Tibial nerve (tissue), 4 donors: ENCODE results near the gene CNPY1. TPM values are rescaled to one million over a fixed set of nuclear protein-coding genes. Genes with fewer than 3 reads are reported as not detected.

Experiments
- DNase-seq, 2 donors: peaks; one replicate each; pipeline ENCODE4 v3.0.0-alpha.2; 2019; ENCODE audit warnings: low spot score in 2 of 2
- H3K27ac ChIP-seq, 4 donors: fragments of 200-600 bp; sonication (generic) in 3 of 4; one replicate each; pipeline ENCODE4 v1.5.1; 2017 to 2019; ENCODE audit warnings: mild to moderate bottlenecking in 1 of 4
- H3K27me3 ChIP-seq, 2 donors: fragments of 200-600 bp; sonication (generic) in 1 of 2; one replicate each; pipeline versions ENCODE4 v1.5.1 to v1.6.0; 2017 to 2019
- H3K36me3 ChIP-seq, 3 donors: fragments of 200-600 bp; sonication (generic); one replicate each; pipeline ENCODE4 v1.5.1; 2018 to 2019
- H3K4me1 ChIP-seq, 4 donors: fragments of 200-600 bp; sonication (generic) in 3 of 4; one replicate each; pipeline ENCODE4 v1.5.1; 2017 to 2019
- H3K4me3 ChIP-seq, 4 donors: fragments of 200-600 bp; sonication (generic) in 3 of 4; one replicate each; pipeline ENCODE4 v1.5.1; 2017 to 2019; ENCODE audit warnings: mild to moderate bottlenecking in 1 of 4, moderate library complexity in 1 of 4
- H3K9me3 ChIP-seq, 4 donors: fragments of 200-600 bp; sonication (generic) in 3 of 4; one replicate each; pipeline ENCODE4 v1.5.1; 2017 to 2019
- EP300 ChIP-seq, 2 donors: sonication (generic); formaldehyde crosslinking; IDR thresholded peaks; one replicate each; pipeline ENCODE4 v1.6.1; 2017; ENCODE audit warnings: antibody characterized with exemption in 2 of 2, mild to moderate bottlenecking in 1 of 2
- POLR2A ChIP-seq, 2 donors: fragments of 450-650 bp; IDR thresholded peaks; one replicate each; pipeline ENCODE4 v1.6.1; 2017; ENCODE audit warnings: antibody characterized with exemption in 2 of 2, mild to moderate bottlenecking in 2 of 2, moderate library complexity in 2 of 2
- WGBS, 2 donors: methylation state at CpG; one replicate each; pipeline ENCODE4 v1.1.5; 2018; 5-methylcytosine and 5-hydroxymethylcytosine counted together
- total RNA-seq, 4 donors: library from RNA; depleted of rRNA; stranded (reverse); fragments of >200 nt; gene quantifications; one replicate each; pipeline ENCODE4 v1.1.0, GENCODE V29; 2016
- TF ChIP-seq, protein P1 (sequence below), 5 experiments: fragments of 200-600 bp in 3 of 5; fragments of 450-650 bp in 2 of 5; sonication (generic) in 3 of 5; IDR thresholded peaks; one replicate each; pipeline ENCODE4 v1.5.1; 2016 to 2019; ENCODE audit warnings: antibody characterized with exemption in 5 of 5, mild to moderate bottlenecking in 3 of 5, moderate library complexity in 2 of 5

Gene CNPY1
- total RNA-seq, 4 donors from 2014 or later = 0.30 TPM; not detected in 3

DNA sequence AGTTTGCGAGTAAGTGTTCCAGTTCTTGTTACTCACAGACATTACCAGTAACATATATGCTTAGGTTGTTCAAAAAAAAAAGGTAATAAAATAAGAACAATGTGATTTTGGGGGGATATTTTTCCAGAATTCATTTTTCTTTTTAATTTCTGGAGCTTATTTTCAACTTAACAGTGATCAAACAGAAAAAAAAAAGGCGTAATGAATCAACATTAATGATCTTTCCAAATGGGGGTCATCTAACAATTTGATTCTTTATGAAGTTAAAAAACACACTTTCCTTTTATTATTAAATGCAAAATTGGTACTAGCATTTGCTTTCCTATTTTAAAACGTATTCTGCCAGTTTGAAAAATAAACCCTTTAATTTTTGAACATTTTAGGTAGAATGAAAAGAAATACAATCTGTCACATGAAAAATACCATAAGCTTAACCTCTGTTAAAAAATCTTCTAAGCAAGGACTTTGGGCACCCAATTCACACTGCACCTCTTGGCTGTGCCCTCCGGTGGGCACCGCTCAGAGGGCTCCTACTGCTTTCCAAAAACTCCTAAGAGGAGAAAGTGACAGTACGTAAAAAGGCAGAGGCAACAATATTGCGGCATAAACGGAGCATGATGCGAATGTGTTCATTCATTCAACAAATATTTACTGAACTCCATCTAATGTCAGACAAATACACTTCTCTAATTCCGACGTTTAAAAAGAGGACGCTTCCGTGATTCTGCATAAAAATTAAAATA, 32.6 kb downstream of the CNPY1 start:
- Histone ChIP-seq H3K4me1 (peaks cover 0 to 14% (median 0%) of the 10 kb centered on the region in 4 donors), H3K27ac (no peak overlapping the region), H3K36me3 (no peaks in the 10 kb centered on the region), H3K4me3 (no peak overlapping the region), H3K27me3 (peaks cover 0 to 67% of the 10 kb centered on the region in 2 donors), H3K9me3 (no peaks in the 10 kb centered on the region)
- WGBS, 2 donors = 76 to 79% methylated on average over 13 of the region's 13 CpGs
- DNase-seq = no peak
- TF ChIP-seq, protein P1, sequence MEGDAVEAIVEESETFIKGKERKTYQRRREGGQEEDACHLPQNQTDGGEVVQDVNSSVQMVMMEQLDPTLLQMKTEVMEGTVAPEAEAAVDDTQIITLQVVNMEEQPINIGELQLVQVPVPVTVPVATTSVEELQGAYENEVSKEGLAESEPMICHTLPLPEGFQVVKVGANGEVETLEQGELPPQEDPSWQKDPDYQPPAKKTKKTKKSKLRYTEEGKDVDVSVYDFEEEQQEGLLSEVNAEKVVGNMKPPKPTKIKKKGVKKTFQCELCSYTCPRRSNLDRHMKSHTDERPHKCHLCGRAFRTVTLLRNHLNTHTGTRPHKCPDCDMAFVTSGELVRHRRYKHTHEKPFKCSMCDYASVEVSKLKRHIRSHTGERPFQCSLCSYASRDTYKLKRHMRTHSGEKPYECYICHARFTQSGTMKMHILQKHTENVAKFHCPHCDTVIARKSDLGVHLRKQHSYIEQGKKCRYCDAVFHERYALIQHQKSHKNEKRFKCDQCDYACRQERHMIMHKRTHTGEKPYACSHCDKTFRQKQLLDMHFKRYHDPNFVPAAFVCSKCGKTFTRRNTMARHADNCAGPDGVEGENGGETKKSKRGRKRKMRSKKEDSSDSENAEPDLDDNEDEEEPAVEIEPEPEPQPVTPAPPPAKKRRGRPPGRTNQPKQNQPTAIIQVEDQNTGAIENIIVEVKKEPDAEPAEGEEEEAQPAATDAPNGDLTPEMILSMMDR (IDR thresholded peaks at IDR 0.05) = no peak
- TF ChIP-seq POLR2A (IDR thresholded peaks at IDR 0.05) = no peak
- no peak for TF ChIP-seq EP300 (IDR thresholded peaks at IDR 0.05)

DNA sequence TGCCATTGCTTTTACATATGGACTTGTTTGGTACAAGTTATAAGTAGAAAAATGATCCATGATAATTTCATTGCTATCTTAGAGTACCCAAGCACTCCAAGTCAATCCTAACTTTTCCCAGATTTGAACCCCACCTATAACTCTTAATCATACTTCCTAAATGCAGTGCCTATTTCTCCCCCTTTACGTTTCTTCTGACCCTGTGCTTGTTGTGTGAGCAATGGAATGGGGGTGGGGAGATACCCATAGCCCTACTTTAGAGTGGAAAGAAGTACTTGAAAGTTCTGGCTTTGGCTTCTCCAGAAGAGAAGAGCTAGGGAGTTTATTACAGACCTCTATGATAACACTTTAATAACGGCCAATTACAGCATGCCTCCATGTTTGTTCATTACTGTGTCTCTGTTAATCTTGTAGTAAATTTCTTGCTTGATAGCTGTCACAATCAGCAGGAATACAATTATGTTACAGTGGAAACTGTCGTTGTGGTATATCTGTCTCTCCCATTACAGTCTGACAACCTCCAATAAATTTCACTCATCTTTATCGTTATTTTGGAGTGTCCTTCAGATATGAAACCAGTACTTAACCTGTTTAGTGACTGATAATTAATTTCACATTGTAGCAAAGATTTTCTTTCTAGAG, 34.0 kb downstream of the CNPY1 start:
- Histone ChIP-seq H3K27me3 (peaks cover 6 to 77% of the 10 kb centered on the region in 2 donors), H3K27ac (no peak overlapping the region), H3K36me3 (no peaks in the 10 kb centered on the region), H3K4me1 (peaks cover 0 to 14% (median 0%) of the 10 kb centered on the region in 4 donors), H3K9me3 (no peaks in the 10 kb centered on the region), H3K4me3 (no peak overlapping the region)
- TF ChIP-seq EP300 (IDR thresholded peaks at IDR 0.05) (no peak), POLR2A (IDR thresholded peaks at IDR 0.05) (no peak)
- TF ChIP-seq, protein P1 (IDR thresholded peaks at IDR 0.05) = no peak
- no peak for DNase-seq
- WGBS, 2 donors = 28 to 34% methylated on average over 4 of the region's 4 CpGs

GRCh38 chr7:155511702-155511996, 34.7 kb downstream of the CNPY1 start:
- Histone ChIP-seq H3K9me3 (no peaks in the 10 kb centered on the region), H3K4me1 (peaks cover 0 to 14% (median 0%) of the 10 kb centered on the region in 4 donors), H3K27me3 (peaks cover 6 to 79% of the 10 kb centered on the region in 2 donors), H3K4me3 (no peak overlapping the region), H3K27ac (no peak overlapping the region), H3K36me3 (no peaks in the 10 kb centered on the region)
- WGBS, 2 donors = 15 to 18% methylated on average over 5 of the region's 5 CpGs
- no peak for DNase-seq
- TF ChIP-seq, protein P1 (IDR thresholded peaks at IDR 0.05) = no peak
- TF ChIP-seq POLR2A (IDR thresholded peaks at IDR 0.05) = no peak
- TF ChIP-seq EP300 (IDR thresholded peaks at IDR 0.05) = no peak

GRCh38 chr7:155510975-155511701, 35.2 kb downstream of the CNPY1 start:
- Histone ChIP-seq H3K4me3 (no peak overlapping the region), H3K27me3 (peaks cover 6 to 80% of the 10 kb centered on the region in 2 donors), H3K27ac (no peak overlapping the region), H3K4me1 (peaks cover 0 to 14% (median 0%) of the 10 kb centered on the region in 4 donors), H3K9me3 (no peaks in the 10 kb centered on the region), H3K36me3 (no peaks in the 10 kb centered on the region)
- DNase-seq = no peak
- TF ChIP-seq POLR2A (IDR thresholded peaks at IDR 0.05) (no peak), EP300 (IDR thresholded peaks at IDR 0.05) (no peak)
- TF ChIP-seq, protein P1 (IDR thresholded peaks at IDR 0.05) = no peak
- WGBS, 2 donors = 6 to 11% methylated on average over 6 of the region's 6 CpGs
